Osteocyte (in vitro differentiated cells): ENCODE measurements around the gene SPAG16. TPM values are rescaled to one million over a fixed set of nuclear protein-coding genes. Genes with fewer than 3 reads are reported as not detected.

Experiments used
- DNase-seq: peaks from one replicate; pipeline ENCODE4 v3.0.0; 2021; ENCODE audit warnings: mixed read lengths; ENCODE audit not compliant: unreplicated experiment; ENCODE audit errors: extremely low spot score
- H3K27ac Mint-ChIP-seq: one replicate; pipeline ENCODE4 v1.8.0; 2021; ENCODE audit warnings: mild to moderate bottlenecking, mixed read lengths; ENCODE audit not compliant: unreplicated experiment
- H3K27me3 Mint-ChIP-seq: one replicate; pipeline ENCODE4 v1.8.0; 2021; ENCODE audit warnings: mixed read lengths; ENCODE audit not compliant: unreplicated experiment
- H3K36me3 Mint-ChIP-seq: one replicate; pipeline ENCODE4 v1.8.0; 2021; ENCODE audit warnings: mixed read lengths; ENCODE audit not compliant: unreplicated experiment
- H3K4me1 Mint-ChIP-seq: one replicate; pipeline ENCODE4 v1.8.0; 2021; ENCODE audit warnings: mixed read lengths; ENCODE audit not compliant: unreplicated experiment
- H3K4me3 Mint-ChIP-seq: one replicate; pipeline ENCODE4 v1.8.0; 2021; ENCODE audit warnings: mild to moderate bottlenecking, moderate library complexity, mixed read lengths; ENCODE audit not compliant: unreplicated experiment
- H3K9me3 Mint-ChIP-seq: one replicate; pipeline ENCODE4 v1.8.0; 2021; ENCODE audit warnings: mixed read lengths; ENCODE audit not compliant: unreplicated experiment
- CTCF ChIP-seq: fragments of 200-600 bp; sonication (generic); IDR thresholded peaks from 2 replicates; pipeline ENCODE4 v1.5.0; 2021; ENCODE audit warnings: antibody characterized with exemption, mild to moderate bottlenecking, moderate library complexity
- total RNA-seq: library from RNA; stranded (reverse); gene quantifications from 2 replicates; pipeline ENCODE4 v1.2.1, GENCODE V29; 2021

SPAG16 gene
- total RNA-seq, 1 donor from 2014 or later: 20.7 TPM

GRCh38 chr2:213609570-213610170, 325.4 kb downstream of the SPAG16 start:
- DNase-seq: no peak
- Mint-ChIP-seq H3K4me1 (no peaks in the 10 kb centered on the region), H3K27me3 (peaks cover 7% of the 10 kb centered on the region), H3K4me3 (no peak overlapping the region), H3K27ac (no peak overlapping the region), H3K36me3 (no peaks in the 10 kb centered on the region), H3K9me3 (no peaks in the 10 kb centered on the region)
- no peak for TF ChIP-seq CTCF

GRCh38 chr2:213627054-213627710, 342.9 kb downstream of the SPAG16 start:
- TF ChIP-seq CTCF: no peak
- H3K36me3 Mint-ChIP-seq: no peaks in the 10 kb centered on the region
- no peaks in the 10 kb centered on the region for H3K4me1 Mint-ChIP-seq
- no peak overlapping the region for H3K4me3 Mint-ChIP-seq
- H3K27ac Mint-ChIP-seq: no peak overlapping the region
- no peak for DNase-seq
- peaks cover 5% of the 10 kb centered on the region for H3K9me3 Mint-ChIP-seq
- H3K27me3 Mint-ChIP-seq: no peaks in the 10 kb centered on the region

GRCh38 chr2:213627835-213628460, 343.7 kb downstream of the SPAG16 start:
- Mint-ChIP-seq H3K36me3 (no peaks in the 10 kb centered on the region), H3K4me1 (no peaks in the 10 kb centered on the region), H3K9me3 (peaks cover 13% of the 10 kb centered on the region), H3K27me3 (no peaks in the 10 kb centered on the region), H3K4me3 (no peak overlapping the region), H3K27ac (no peak overlapping the region)
- no peak for TF ChIP-seq CTCF
- no peak for DNase-seq

GRCh38 chr2:213640738-213641425, 356.6 kb downstream of the SPAG16 start:
- Mint-ChIP-seq H3K4me3 (no peak overlapping the region), H3K27me3 (no peaks in the 10 kb centered on the region), H3K9me3 (peaks cover 9% of the 10 kb centered on the region), H3K4me1 (peaks cover 22% of the 10 kb centered on the region), H3K27ac (peak overlapping the region; percentile 74), H3K36me3 (no peaks in the 10 kb centered on the region)
- no peak for DNase-seq
- TF ChIP-seq CTCF: no peak

- no peak for TF ChIP-seq CTCF
- H3K36me3 Mint-ChIP-seq: no peaks in the 10 kb centered on the region
- H3K4me1 Mint-ChIP-seq: peaks cover 22% of the 10 kb centered on the region
- H3K9me3 Mint-ChIP-seq: peaks cover 3% of the 10 kb centered on the region
- H3K27ac Mint-ChIP-seq: peak overlapping the region; percentile 52
- H3K4me3 Mint-ChIP-seq: no peak overlapping the region
- H3K27me3 Mint-ChIP-seq: no peaks in the 10 kb centered on the region
- DNase-seq: no peak
These were observed 360.7 kb downstream of the SPAG16 start for GRCh38 chr2:213644926-213645325.
